GM23338 (cell line): ENCODE results near the gene SOX1. TPM values are rescaled to one million over a fixed set of nuclear protein-coding genes. Genes with fewer than 3 reads are reported as not detected.

ENCODE experiments used
- ATAC-seq: fragments of 200-7000 bp; cut with Tn5 transposase; 3 replicates; pipeline ENCODE4 v1.9.1; 2020
- DNase-seq: peaks from one replicate; pipeline ENCODE4 v3.0.0-alpha.2; 2015; ENCODE audit warnings: low spot score
- H2AFZ ChIP-seq: fragments of 200-600 bp; sonication (generic); 2 replicates; pipeline ENCODE4 v1.8.0; 2016; ENCODE audit warnings: antibody characterized with exemption, mild to moderate bottlenecking, moderate library complexity
- H3F3A ChIP-seq: fragments of 200-600 bp; sonication (generic); replicated peaks from 2 replicates; pipeline ENCODE4 v1.8.0; 2017; ENCODE audit warnings: antibody characterized with exemption, mixed run types, low read depth
- H3K27ac ChIP-seq: fragments of 200-600 bp; sonication (generic); 2 replicates; pipeline ENCODE4 v1.6.1; 2016; ENCODE audit warnings: low read depth
- H3K27me3 ChIP-seq: fragments of 200-600 bp; sonication (generic); 2 replicates; pipeline ENCODE4 v1.8.0; 2016; ENCODE audit warnings: mild to moderate bottlenecking, mixed run types, moderate library complexity; ENCODE audit not compliant: insufficient read depth
- H3K36me3 ChIP-seq: fragments of 200-600 bp; sonication (generic); 2 replicates; pipeline ENCODE4 v1.8.0; 2016; ENCODE audit warnings: mild to moderate bottlenecking; ENCODE audit not compliant: insufficient read depth
- H3K4me1 ChIP-seq: fragments of 200-600 bp; sonication (generic); 2 replicates; pipeline ENCODE4 v1.8.0; 2016; ENCODE audit warnings: mild to moderate bottlenecking, moderate library complexity; ENCODE audit not compliant: insufficient read depth
- H3K4me2 ChIP-seq: fragments of 200-600 bp; sonication (generic); 2 replicates; pipeline ENCODE4 v1.7.1; 2017; ENCODE audit warnings: mixed run types
- H3K4me3 ChIP-seq: fragments of 200-600 bp; sonication (generic); 2 replicates; pipeline ENCODE4 v1.6.1; 2016; ENCODE audit warnings: mixed run types
- H3K79me2 ChIP-seq: fragments of 200-600 bp; sonication (generic); replicated peaks from 2 replicates; pipeline ENCODE4 v1.8.0; 2017; ENCODE audit warnings: mild to moderate bottlenecking; ENCODE audit not compliant: insufficient read depth
- H3K9me2 ChIP-seq: fragments of 200-600 bp; sonication (generic); 2 replicates; pipeline ENCODE4 v1.8.0; 2017; ENCODE audit not compliant: insufficient read depth
- H4K20me1 ChIP-seq: fragments of 200-600 bp; sonication (generic); replicated peaks from 2 replicates; pipeline ENCODE4 v1.8.0; 2017; ENCODE audit warnings: mild to moderate bottlenecking; ENCODE audit not compliant: insufficient read depth
- H3K27ac Mint-ChIP-seq: 2 replicates; pipeline ENCODE4 v1.8.0; 2020; ENCODE audit warnings: inconsistent platforms, mild to moderate bottlenecking, moderate library complexity, mixed read lengths
- H3K27me3 Mint-ChIP-seq: 3 replicates; pipeline ENCODE4 v1.8.0; 2022; ENCODE audit warnings: low read depth, mild to moderate bottlenecking, moderate library complexity, mixed read lengths, inconsistent platforms; ENCODE audit not compliant: insufficient read depth, poor library complexity
- H3K36me3 Mint-ChIP-seq: 3 replicates; pipeline ENCODE4 v1.8.0; 2021; ENCODE audit warnings: low read depth, mild to moderate bottlenecking, inconsistent platforms, moderate library complexity, mixed read lengths
- H3K4me1 Mint-ChIP-seq: 3 replicates; pipeline ENCODE4 v1.8.0; 2020; ENCODE audit warnings: mild to moderate bottlenecking, inconsistent platforms, mixed read lengths
- H3K4me3 Mint-ChIP-seq: 3 replicates; pipeline ENCODE4 v1.8.0; 2021; ENCODE audit warnings: moderate library complexity, mild to moderate bottlenecking, inconsistent platforms, mixed read lengths
- H3K9me3 Mint-ChIP-seq: 3 replicates; pipeline ENCODE4 v1.8.0; 2020; ENCODE audit warnings: moderate library complexity, mild to moderate bottlenecking, inconsistent platforms, mixed read lengths
- EZH2 ChIP-seq: fragments of 200-600 bp; sonication (generic); IDR thresholded peaks from one replicate; pipeline ENCODE4 v1.8.0; 2017; ENCODE audit warnings: antibody characterized with exemption, mild to moderate bottlenecking, low read depth; ENCODE audit not compliant: unreplicated experiment
- EZH2phosphoT487 ChIP-seq: fragments of 200-600 bp; sonication (generic); IDR thresholded peaks from one replicate; pipeline ENCODE4 v1.8.1; 2018; ENCODE audit warnings: antibody characterized with exemption; ENCODE audit not compliant: unreplicated experiment
- NANOG ChIP-seq: IDR thresholded peaks from 2 replicates; pipeline ENCODE4 v1.6.1; 2016; ENCODE audit warnings: antibody characterized with exemption, borderline replicate concordance
- ZNF331 ChIP-seq: fragments of 250-450 bp; sonication (Bioruptor Pico); IDR thresholded peaks from 2 replicates; pipeline ENCODE4 v1.5.0; 2020; ENCODE audit warnings: low read depth, mild to moderate bottlenecking, moderate library complexity
- polyA plus RNA-seq: library from polyadenylated mRNA; unstranded; fragments of >200 nt; fragmentation: Nextera tagmentation; extraction: Ambion mirVana; gene quantifications from 2 replicates; pipeline ENCODE4 v1.2.1, GENCODE V29; 2016
- total RNA-seq: library from RNA; depleted of rRNA; stranded (reverse); fragments of >200 nt; shearing (Covaris generic); gene quantifications from 2 replicates; pipeline ENCODE4 v1.2.3, GENCODE V29; 2014
- TF ChIP-seq, protein P1 (sequence below): IDR thresholded peaks from one replicate; pipeline ENCODE4 v1.6.1; 2018; ENCODE audit warnings: antibody characterized with exemption; ENCODE audit not compliant: unreplicated experiment
- TF ChIP-seq, protein P2 (sequence below): fragments of 250-450 bp; sonication (Bioruptor Pico); IDR thresholded peaks from 2 replicates; pipeline ENCODE4 v1.5.0; 2020; ENCODE audit warnings: mild to moderate bottlenecking, moderate library complexity
- TF ChIP-seq, protein P3 (sequence below), 2 experiments: fragments of 200-600 bp in 1 of 2; sonication (generic) in 1 of 2; conservative IDR thresholded peaks; 2 replicates each; pipeline versions ENCODE4 v1.5.1 to v1.6.1; 2016 to 2017; ENCODE audit warnings: antibody characterized with exemption in 2 of 2, low read depth in 2 of 2, mild to moderate bottlenecking in 2 of 2, moderate library complexity in 1 of 2
- TF ChIP-seq, protein P4 (sequence below): IDR thresholded peaks from 2 replicates; pipeline ENCODE4 v1.6.1; 2016; ENCODE audit warnings: antibody characterized with exemption

SOX1 gene
- total and polyA plus RNA-seq, 2 experiments from 2014 or later, result 0.10 to 0.17 TPM

DNA sequence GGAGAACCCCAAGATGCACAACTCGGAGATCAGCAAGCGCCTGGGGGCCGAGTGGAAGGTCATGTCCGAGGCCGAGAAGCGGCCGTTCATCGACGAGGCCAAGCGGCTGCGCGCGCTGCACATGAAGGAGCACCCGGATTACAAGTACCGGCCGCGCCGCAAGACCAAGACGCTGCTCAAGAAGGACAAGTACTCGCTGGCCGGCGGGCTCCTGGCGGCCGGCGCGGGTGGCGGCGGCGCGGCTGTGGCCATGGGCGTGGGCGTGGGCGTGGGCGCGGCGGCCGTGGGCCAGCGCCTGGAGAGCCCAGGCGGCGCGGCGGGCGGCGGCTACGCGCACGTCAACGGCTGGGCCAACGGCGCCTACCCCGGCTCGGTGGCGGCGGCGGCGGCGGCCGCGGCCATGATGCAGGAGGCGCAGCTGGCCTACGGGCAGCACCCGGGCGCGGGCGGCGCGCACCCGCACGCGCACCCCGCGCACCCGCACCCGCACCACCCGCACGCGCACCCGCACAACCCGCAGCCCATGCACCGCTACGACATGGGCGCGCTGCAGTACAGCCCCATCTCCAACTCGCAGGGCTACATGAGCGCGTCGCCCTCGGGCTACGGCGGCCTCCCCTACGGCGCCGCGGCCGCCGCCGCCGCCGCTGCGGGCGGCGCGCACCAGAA lies 1.1 kb downstream of the SOX1 start:
- no peaks in the 10 kb centered on the region for H3K79me2 ChIP-seq
- no peak overlapping the region for H3K27ac ChIP-seq
- H3K4me1 Mint-ChIP-seq, result peaks cover 41% of the 10 kb centered on the region
- peaks cover 87% of the 10 kb centered on the region for H3K27me3 ChIP-seq
- no peak overlapping the region for H3K27ac Mint-ChIP-seq
- H3K4me3 ChIP-seq, result no peak overlapping the region
- peaks cover 22% of the 10 kb centered on the region for H3F3A ChIP-seq
- H3K4me2 ChIP-seq, result no peak overlapping the region
- H3K4me3 Mint-ChIP-seq, result peak overlapping the region; percentile 58; the same call in 1 of the 3 replicates
- ATAC-seq (no peak), DNase-seq (peak; percentile 76)
- H3K27me3 Mint-ChIP-seq, result peaks cover 77% of the 10 kb centered on the region
- peaks cover 7% of the 10 kb centered on the region; the same call in 1 of the 3 replicates for H3K9me3 Mint-ChIP-seq
- no peaks in the 10 kb centered on the region for H3K9me2 ChIP-seq
- H3K36me3 ChIP-seq, result no peaks in the 10 kb centered on the region
- no peaks in the 10 kb centered on the region; the same call in 2 of the 3 replicates for H3K36me3 Mint-ChIP-seq
- TF ChIP-seq NANOG, result no peak
- peak; percentile 13 for TF ChIP-seq EZH2phosphoT487
- TF ChIP-seq, protein P1, sequence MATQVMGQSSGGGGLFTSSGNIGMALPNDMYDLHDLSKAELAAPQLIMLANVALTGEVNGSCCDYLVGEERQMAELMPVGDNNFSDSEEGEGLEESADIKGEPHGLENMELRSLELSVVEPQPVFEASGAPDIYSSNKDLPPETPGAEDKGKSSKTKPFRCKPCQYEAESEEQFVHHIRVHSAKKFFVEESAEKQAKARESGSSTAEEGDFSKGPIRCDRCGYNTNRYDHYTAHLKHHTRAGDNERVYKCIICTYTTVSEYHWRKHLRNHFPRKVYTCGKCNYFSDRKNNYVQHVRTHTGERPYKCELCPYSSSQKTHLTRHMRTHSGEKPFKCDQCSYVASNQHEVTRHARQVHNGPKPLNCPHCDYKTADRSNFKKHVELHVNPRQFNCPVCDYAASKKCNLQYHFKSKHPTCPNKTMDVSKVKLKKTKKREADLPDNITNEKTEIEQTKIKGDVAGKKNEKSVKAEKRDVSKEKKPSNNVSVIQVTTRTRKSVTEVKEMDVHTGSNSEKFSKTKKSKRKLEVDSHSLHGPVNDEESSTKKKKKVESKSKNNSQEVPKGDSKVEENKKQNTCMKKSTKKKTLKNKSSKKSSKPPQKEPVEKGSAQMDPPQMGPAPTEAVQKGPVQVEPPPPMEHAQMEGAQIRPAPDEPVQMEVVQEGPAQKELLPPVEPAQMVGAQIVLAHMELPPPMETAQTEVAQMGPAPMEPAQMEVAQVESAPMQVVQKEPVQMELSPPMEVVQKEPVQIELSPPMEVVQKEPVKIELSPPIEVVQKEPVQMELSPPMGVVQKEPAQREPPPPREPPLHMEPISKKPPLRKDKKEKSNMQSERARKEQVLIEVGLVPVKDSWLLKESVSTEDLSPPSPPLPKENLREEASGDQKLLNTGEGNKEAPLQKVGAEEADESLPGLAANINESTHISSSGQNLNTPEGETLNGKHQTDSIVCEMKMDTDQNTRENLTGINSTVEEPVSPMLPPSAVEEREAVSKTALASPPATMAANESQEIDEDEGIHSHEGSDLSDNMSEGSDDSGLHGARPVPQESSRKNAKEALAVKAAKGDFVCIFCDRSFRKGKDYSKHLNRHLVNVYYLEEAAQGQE, result no peak
- TF ChIP-seq EZH2, result peak; percentile 93
- TF ChIP-seq, protein P2, sequence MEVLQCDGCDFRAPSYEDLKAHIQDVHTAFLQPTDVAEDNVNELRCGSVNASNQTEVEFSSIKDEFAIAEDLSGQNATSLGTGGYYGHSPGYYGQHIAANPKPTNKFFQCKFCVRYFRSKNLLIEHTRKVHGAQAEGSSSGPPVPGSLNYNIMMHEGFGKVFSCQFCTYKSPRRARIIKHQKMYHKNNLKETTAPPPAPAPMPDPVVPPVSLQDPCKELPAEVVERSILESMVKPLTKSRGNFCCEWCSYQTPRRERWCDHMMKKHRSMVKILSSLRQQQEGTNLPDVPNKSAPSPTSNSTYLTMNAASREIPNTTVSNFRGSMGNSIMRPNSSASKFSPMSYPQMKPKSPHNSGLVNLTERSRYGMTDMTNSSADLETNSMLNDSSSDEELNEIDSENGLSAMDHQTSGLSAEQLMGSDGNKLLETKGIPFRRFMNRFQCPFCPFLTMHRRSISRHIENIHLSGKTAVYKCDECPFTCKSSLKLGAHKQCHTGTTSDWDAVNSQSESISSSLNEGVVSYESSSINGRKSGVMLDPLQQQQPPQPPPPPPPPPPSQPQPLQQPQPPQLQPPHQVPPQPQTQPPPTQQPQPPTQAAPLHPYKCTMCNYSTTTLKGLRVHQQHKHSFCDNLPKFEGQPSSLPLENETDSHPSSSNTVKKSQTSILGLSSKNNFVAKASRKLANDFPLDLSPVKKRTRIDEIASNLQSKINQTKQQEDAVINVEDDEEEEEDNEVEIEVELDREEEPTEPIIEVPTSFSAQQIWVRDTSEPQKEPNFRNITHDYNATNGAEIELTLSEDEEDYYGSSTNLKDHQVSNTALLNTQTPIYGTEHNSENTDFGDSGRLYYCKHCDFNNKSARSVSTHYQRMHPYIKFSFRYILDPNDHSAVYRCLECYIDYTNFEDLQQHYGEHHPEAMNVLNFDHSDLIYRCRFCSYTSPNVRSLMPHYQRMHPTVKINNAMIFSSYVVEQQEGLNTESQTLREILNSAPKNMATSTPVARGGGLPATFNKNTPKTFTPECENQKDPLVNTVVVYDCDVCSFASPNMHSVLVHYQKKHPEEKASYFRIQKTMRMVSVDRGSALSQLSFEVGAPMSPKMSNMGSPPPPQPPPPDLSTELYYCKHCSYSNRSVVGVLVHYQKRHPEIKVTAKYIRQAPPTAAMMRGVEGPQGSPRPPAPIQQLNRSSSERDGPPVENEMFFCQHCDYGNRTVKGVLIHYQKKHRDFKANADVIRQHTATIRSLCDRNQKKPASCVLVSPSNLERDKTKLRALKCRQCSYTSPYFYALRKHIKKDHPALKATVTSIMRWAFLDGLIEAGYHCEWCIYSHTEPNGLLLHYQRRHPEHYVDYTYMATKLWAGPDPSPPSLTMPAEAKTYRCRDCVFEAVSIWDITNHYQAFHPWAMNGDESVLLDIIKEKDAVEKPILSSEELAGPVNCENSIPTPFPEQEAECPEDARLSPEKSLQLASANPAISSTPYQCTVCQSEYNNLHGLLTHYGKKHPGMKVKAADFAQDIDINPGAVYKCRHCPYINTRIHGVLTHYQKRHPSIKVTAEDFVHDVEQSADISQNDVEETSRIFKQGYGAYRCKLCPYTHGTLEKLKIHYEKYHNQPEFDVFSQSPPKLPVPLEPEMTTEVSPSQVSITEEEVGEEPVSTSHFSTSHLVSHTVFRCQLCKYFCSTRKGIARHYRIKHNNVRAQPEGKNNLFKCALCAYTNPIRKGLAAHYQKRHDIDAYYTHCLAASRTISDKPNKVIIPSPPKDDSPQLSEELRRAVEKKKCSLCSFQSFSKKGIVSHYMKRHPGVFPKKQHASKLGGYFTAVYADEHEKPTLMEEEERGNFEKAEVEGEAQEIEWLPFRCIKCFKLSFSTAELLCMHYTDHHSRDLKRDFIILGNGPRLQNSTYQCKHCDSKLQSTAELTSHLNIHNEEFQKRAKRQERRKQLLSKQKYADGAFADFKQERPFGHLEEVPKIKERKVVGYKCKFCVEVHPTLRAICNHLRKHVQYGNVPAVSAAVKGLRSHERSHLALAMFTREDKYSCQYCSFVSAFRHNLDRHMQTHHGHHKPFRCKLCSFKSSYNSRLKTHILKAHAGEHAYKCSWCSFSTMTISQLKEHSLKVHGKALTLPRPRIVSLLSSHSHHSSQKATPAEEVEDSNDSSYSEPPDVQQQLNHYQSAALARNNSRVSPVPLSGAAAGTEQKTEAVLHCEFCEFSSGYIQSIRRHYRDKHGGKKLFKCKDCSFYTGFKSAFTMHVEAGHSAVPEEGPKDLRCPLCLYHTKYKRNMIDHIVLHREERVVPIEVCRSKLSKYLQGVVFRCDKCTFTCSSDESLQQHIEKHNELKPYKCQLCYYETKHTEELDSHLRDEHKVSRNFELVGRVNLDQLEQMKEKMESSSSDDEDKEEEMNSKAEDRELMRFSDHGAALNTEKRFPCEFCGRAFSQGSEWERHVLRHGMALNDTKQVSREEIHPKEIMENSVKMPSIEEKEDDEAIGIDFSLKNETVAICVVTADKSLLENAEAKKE (CRISPR knock-in tag), result no peak
- TF ChIP-seq, protein P3, sequence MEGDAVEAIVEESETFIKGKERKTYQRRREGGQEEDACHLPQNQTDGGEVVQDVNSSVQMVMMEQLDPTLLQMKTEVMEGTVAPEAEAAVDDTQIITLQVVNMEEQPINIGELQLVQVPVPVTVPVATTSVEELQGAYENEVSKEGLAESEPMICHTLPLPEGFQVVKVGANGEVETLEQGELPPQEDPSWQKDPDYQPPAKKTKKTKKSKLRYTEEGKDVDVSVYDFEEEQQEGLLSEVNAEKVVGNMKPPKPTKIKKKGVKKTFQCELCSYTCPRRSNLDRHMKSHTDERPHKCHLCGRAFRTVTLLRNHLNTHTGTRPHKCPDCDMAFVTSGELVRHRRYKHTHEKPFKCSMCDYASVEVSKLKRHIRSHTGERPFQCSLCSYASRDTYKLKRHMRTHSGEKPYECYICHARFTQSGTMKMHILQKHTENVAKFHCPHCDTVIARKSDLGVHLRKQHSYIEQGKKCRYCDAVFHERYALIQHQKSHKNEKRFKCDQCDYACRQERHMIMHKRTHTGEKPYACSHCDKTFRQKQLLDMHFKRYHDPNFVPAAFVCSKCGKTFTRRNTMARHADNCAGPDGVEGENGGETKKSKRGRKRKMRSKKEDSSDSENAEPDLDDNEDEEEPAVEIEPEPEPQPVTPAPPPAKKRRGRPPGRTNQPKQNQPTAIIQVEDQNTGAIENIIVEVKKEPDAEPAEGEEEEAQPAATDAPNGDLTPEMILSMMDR (conservative IDR thresholded peaks at IDR 0.05; ENCODE audit: low read depth in 2 of 2), result no peak
- TF ChIP-seq ZNF331 (CRISPR knock-in tag), result no peak
- TF ChIP-seq, protein P4, sequence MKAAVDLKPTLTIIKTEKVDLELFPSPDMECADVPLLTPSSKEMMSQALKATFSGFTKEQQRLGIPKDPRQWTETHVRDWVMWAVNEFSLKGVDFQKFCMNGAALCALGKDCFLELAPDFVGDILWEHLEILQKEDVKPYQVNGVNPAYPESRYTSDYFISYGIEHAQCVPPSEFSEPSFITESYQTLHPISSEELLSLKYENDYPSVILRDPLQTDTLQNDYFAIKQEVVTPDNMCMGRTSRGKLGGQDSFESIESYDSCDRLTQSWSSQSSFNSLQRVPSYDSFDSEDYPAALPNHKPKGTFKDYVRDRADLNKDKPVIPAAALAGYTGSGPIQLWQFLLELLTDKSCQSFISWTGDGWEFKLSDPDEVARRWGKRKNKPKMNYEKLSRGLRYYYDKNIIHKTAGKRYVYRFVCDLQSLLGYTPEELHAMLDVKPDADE, result no peak
- H3K4me1 ChIP-seq, result peaks cover 56% of the 10 kb centered on the region
- H2AFZ ChIP-seq, result no peak overlapping the region
- peaks cover 26% of the 10 kb centered on the region for H4K20me1 ChIP-seq
